GM18909 (cell line): Measurements from ENCODE around the gene KCNAB2.
"Not testable (repeated sequence)": the region's sequence is repeated elsewhere in the genome, so short reads cannot be mapped to it uniquely, and the experiment has no call there.

ENCODE experiments used
- ATAC-seq: cut with Tn5 transposase; IDR thresholded peaks from one replicate; pipeline ENCODE4 v1.9.1; 2021; ENCODE audit warnings: mild to moderate bottlenecking; ENCODE audit not compliant: unreplicated experiment, poor library complexity

KCNAB2 gene

DNA sequence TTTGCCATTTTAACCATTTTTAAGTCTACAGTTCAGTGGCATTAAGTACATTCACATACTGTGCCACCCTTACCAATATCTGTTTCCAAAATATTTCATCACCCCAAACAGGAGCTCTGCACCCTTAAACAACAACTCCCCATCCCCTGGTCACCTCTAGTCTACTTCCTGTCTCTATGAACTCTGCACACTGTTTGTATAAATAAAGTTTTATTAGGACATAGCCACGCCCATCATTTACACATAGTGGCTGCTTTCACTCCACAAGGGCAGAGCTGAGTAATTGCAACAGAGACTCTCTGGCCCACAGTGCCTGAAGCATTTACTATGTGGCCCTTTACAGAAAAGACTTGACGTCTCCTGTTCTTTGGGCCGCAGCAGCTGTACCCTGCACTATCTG lies 30.1 kb downstream of the KCNAB2 start:
- ATAC-seq: no peak

DNA sequence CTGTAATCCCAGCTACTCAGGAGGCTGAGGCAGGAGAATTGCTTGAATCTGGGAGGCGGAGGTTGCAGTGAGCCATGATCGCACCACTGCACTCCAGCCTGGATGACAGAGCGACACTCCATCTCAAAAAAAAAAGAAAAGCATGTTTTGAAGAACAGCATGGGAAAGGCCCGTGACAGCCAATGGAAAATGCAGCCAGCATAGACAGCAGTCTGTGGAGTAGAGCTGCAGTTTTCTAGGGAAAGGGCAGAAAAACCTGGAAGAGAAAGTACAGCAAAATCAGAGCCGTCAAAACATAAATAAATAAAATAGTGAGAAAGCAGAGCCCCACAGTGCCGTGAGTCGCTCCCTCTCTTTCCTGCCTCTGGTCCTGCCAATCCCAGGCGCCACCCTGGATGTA lies 31.4 kb downstream of the KCNAB2 start:
- ATAC-seq: not testable (repeated sequence)

DNA sequence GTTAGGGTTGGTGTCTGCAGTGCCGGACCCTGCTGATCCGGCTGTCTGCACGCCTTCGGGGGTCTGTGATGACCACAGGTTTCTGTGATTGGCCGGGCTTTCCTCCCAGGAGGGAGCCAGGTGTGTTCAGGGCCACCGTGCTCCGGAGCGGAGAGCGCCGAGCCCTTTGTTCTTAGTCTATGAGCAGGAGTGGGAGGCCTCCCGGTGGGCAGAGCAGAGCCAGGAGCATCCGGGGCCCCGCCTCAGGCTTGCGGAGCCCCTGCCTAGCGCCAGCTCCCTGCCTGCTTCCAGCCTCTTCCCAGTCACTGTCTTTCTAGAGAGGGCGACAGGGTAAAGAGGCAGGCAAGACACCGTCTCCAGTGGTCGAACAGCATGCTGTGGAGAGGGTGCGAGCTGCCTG lies 31.8 kb downstream of the KCNAB2 start:
- ATAC-seq: no peak

DNA sequence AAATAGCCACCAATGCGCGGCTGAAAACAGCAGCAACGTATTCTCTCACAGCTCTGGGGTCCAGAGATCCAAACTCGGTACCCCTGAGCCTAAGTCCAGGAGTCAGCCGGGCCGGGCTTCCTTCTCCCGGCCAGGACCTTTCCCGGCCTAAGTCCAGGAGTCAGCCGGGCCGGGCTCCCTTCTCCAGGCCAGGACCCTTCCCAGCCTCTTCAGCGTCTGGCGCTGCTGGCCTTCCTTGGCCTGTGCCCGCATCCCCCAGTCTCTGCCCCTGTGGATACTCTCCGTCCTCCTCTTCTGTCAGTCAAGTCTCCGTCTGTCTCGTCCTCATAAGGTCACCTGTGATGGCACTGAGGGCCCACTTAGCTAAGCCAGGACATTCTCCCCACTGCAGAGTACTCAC lies 32.2 kb downstream of the KCNAB2 start:
- ATAC-seq: no peak

DNA sequence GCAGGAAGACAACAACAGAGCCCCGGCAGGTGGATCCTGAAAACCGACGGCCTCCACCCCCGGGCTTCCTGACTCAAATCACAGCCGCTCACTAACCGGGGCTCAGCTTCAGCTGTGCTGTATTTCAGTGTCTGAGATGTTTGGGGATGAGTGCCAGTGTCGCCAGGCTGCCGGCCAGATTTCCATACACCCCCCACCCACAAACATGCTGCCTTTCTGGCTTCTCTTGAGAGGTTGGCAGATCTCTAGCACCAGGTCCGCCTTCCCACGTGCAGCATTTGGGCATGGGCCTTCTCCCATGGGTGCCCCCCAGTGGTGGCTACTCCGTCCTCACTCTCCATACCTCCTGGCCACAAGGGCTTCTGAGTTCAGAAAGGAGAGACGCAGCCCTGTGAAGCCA lies 34.8 kb downstream of the KCNAB2 start:
- no peak for ATAC-seq

DNA sequence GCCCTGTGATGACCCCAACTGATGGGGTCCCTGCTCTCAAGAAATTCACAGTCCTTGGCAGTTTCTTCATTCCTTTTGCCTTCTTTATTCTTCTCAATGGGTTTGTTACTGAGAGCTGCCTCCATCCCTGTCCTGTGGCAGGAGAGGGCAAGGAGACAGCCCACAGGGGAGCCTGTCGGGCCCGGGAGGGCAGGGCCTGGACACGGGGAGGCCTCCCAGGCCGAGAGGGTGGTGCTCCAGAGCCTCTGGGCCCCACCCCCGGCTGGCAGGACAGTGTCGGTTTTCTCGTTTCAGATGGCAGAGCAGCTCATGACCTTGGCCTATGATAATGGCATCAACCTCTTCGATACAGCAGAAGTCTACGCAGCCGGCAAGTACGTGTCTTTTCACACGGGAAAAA lies 36.2 kb downstream of the KCNAB2 start:
- no peak for ATAC-seq

DNA sequence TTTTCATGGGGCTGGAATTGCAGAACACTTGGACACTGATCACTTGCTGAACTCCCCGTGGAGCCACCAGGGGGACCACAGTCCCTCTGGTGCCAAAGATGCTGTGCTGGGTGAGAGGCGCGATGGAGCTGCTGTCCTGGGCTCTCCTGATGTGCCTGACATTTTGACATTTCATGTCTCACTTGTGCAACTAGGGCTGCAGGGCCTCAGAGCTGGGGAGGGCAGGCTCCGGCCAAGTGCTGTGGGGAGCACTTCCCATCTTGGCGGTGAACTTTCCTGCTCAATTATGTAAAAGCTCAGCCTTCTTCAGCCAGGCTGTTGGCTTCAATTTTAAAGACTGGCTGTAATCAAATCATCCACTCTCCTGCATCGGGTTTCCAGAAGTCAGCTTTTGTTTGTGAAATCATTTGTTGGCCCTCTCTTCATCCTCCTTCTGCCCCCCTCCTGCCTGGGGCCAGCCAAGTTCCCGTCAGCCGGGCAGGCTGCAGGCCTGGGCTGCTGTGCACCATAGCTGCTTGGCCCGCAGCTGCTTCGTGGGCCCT lies 36.8 kb downstream of the KCNAB2 start:
- ATAC-seq: no peak

DNA sequence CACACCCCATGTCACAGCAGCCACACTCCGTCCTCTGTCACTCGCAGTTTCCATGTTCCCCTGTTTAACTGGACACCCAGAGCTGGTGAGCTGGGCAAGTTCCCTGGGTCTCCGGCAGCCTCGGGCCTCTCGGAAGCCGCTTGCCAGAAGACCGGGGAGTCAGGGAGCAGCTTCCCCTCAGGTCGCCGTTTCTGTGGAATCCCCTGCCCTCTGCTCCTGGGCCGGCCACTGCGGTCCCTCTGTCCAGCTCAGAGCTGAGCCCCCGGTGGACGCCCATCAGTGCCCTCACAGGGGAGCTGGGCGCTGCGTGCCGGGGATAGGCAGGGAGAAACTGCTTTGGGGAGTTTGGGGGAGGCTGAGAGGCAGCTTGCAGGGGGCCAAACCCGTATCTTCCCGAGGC lies 37.7 kb downstream of the KCNAB2 start:
- ATAC-seq: no peak

DNA sequence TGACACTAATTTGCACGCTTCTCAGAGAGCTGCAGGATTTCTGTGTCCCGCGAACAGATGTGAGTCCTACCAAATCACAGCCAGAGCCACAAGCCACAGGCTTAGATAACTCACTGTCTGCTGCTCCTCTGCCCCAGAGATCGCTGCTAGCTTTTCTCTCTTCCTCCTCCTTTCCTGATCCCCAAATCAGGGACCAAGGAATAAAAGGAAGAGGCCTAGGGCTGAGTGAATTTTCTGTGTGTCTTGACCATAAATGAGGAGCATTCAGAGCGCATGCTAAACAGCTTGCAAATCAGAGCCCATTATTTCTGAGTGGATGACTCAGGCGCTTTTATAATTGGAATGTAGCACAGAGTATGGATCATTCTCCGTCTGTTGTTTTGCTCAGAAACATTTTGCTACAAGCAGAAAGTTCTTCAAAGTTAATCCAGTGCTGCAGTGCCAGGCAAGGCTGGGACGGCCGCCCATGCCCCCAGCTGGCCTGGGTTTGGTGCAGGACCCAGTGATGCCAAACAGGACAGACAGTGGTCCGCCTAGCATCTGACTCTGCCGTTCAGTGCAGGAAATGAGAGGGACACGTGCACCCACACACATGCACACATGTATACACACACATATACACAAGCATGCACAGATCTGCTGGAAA lies 38.2 kb downstream of the KCNAB2 start:
- no peak for ATAC-seq

DNA sequence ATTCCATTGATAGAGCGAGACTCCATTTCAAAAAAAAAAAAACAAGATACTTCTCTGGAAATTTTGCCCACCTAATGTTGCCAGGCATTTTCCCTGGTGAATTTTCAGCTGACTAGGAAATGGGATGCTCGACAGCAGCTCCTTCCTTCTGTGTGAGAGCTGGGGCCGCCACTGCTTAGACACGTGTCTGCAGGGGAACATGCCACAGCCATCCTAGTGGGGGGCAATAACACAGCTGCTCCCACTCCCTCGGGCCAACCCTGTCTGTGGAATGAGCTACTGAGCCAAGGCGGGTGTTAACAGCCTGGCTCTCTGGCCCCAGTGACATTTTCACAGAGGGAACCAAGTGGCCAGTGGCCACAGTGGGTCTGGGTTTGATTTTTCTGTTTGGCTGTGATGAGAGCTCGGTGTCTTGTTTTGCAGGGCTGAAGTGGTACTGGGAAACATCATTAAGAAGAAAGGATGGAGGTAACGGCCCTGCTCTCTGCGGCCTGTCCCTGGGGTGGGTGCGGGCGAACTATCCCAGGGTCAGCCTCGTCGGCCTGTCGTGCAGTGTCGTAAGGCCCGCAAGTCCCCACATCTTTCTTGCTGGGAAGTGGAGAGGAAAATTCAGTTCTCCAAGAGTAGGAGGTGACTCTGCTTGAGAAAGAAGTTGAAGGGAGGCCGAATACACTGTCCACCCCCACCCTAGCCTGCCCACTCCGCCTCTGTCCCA lies 39.2 kb downstream of the KCNAB2 start:
- no peak for ATAC-seq

DNA sequence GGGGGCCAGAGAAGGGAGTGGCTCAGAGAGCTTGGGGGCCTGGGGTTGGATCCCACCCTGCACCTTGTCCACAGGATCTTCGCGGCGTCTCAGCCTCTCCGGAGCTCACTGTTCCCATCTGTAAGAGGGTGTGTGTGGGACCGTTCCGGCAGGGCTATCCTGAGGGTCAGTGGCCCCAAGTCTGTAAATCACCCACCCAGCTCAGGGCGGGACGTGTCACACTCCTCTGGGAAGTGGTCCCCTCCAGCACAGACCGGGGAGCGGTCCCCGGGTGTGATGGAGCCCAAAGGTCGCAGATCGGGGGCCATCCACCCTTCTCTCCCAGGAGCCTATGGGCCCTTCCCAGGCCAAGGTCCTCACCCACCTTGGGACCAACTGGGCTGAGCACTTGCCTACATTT lies 40.0 kb downstream of the KCNAB2 start:
- no peak for ATAC-seq

DNA sequence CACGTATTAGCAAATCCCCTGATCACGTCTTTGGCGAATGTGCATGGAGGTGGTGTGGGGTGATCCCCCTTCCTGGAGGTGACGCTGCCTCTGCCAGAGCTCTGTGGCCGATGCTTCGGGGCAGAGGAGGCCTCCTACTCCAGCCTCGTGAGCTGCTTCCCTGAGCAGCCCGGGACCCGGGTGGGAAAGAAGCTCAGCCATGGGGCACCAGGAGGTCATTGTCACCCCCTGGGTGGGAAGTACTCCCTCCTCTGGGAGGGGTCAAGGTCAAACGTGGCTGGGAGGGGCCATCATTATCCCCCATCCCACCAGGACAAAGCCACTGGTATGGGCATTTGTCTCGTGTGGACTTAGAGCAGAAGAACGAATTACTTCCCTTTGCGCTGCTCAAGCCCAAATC lies 40.7 kb downstream of the KCNAB2 start:
- no peak for ATAC-seq

DNA sequence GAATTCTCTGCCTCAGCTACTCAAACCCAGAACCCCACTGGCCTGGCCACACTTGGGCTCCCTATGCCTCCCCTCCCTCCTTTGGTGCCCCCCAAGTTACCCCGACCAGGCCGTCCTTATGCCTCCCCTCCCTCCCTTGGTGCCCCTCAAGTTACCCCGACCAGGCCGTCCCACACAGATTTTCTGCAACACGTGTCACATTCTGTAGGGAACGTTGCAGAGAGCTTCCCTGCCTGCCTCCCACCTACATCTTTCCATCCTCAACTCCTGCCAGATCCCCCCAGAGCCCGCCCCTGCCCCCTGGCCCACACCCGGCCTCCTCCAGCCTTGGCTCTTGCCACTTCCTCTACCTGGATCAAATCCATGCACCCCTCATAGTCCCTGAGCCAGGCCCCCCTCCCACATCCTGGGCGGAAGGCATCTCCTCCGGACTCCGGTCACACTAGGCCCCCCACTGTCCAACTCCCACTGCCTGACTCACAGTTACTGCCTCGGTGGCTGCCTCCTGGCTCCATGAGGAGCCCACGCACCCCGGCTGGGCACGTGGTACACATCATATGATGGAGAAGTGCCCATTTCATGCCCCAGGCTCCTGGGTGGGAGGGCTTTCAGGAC lies 41.2 kb downstream of the KCNAB2 start:
- no peak for ATAC-seq

DNA sequence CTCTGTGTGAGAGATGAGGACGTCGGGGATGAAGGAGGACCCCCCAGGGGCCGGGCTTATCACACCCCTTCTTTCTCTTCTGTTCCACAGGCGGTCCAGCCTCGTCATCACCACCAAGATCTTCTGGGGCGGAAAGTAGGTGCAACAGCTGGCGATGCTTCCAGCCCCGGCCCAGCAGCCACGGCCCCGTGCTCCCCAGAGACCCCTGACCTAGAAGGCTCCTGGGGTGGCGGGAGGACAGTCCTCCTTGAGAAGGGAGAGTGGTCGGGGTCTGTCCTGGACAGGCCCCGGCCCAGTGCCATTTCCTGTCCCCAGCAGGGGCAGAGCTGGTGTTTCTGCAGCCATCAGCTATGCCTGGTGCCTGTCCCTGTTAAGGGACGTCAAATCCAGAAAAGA lies 41.7 kb downstream of the KCNAB2 start:
- ATAC-seq: no peak

DNA sequence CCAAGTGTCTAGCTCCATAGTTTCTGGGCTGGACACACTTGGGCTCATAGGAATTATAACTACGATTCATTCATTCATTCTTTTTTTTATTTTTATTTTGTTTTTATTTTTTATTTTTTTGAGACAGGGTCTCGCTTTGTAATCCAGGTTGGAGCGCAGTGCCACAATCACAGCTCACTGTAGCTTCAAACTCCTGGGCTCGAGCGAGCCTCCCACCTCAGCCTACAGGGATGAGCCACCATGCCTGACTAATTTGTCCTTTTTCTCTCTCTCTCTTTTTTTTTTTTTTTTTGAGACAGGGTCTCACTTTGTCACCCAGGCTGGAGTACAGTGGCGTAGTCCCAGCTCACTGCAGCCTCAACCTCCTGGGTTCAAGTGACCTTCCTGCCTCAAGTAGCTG lies 42.3 kb downstream of the KCNAB2 start:
- no peak for ATAC-seq

DNA sequence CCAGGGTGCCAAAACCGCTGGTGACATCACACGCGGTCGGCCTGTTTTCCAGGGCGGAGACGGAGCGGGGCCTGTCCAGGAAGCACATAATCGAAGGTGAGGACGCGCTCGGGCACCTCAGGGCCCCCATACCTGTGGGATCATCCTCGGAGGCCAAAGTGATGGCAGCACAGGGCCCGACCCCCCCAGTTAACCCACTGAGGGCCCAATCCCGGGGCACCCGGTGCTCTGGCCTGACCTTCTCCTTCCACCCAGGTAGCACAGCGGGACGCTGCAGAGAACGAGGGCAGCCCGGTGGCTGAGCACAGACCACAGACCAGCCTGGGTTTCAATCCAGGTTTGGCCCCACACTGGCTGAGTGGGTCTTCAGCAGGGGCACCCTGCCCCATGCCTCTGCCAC lies 43.3 kb downstream of the KCNAB2 start:
- no peak for ATAC-seq

DNA sequence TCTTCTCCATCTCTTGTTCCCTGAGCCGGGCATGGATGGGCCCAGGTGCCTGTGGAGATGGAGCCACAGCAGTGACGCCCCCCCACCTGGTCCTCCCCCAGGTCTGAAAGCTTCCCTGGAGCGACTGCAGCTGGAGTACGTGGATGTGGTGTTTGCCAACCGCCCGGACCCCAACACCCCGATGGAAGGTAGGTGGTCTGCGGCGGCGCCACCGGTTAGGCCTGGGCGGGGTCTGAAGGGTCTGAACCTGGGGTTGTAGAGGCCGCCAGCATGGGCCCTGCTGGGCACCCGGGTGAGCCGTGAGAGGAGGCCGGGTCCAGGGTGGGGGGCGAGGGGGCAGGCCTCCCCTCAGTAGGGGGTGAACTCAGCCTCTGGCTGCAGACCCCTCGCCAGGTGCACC lies 44.6 kb downstream of the KCNAB2 start:
- no peak for ATAC-seq

DNA sequence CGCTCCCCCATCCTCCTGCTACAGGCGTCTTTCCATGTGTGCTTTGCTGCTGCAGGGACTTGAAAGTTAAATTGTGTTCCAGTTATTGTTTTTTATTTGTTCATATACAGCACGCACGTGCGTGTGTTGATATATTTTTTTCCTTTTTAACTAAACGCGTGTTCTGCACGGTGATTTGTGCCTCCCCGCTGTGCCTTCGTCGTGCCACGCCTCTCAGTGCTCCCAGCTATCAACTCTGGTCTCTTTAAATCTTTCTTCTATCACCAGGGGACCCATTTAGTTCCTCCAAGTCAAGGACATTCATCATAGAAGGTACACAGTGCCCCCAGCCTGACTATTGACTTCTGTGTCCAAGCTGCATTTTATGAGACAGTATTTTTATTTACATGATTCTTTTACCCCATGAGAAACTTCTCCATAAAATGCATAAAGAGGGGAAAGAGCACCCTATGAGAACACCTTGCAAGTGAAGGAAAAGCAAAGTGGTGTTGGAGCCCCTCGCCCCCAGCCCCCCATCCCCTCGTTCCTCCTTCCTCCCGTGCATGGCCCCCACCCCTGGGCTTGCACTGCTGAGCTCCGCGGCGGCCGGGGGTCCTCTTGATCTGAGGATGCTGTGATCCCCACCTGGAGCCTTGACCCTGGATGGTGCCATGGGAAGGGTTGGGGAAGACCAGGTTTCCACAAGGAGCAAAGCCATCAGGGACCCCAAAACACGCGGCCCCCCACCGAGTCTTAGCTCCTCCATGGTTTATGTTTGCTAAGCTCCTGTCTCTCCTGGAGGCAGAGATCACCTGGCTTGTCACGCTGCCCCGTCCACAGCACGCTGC lies 45.5 kb downstream of the KCNAB2 start:
- no peak for ATAC-seq

DNA sequence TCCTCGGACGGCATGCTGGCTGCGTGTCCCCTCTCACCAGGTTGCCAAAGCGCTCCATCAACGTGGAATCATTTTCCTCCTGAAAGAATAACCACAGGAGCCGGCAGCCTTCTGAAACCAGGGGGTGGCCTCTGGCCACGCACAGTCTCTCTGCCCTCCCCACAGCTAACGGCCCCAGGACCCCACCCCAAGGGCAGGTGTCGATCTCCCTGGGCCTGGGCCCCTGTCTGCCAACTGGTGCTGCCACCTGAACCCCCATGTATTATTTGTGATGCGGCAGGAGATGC lies 46.1 kb downstream of the KCNAB2 start:
- ATAC-seq: no peak

DNA sequence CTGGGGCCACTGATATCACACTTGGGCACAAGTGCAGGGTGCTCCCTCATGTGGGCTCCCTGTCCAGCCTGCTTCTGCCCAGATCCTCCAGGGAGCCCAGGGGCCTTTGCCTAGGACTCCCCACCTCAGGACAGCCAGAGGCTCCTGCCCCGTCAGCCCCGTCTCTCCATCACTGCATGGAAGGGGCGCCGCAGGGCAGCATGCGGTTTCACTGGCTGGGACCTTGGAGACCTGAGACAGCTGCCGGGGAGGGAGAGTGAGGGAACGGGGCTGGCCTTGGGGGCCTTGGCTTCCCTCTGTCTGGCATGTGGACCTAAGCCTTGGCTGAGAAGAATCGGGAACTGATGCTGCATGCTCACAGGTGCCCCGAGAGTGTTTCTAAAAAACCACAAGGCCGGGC lies 46.5 kb downstream of the KCNAB2 start:
- ATAC-seq: no peak

DNA sequence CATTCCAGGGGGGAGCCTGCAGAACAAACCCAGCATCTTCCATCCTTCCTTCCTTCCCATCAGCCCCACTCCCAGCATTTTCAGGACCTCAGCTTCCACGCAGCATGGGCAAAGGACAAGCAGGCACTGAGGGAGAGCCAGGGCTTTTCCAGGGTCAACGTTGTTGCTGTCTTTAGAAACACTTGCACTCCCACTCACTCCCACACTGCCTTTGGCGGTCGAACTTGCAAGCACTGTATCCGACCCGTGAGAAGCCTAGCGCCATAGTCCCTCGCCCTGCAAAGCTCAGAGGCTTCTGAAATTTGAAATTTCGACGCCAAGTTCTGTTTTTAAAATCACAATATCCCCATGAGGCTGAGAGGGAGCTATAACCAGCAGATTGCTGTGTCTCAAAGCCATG lies 47.4 kb downstream of the KCNAB2 start:
- ATAC-seq: no peak
